Ishikawa (cell line): ENCODE measurements around the gene ARL6IP1.

Experiments used
- EP300 ChIP-seq: IDR thresholded peaks from 2 replicates; pipeline ENCODE4 v1.6.1; 2012; ENCODE audit warnings: borderline replicate concordance
- MAX ChIP-seq: IDR thresholded peaks from 2 replicates; pipeline ENCODE4 v1.6.1; 2012
- RAD21 ChIP-seq: IDR thresholded peaks from 2 replicates; pipeline ENCODE4 v1.6.1; 2012; ENCODE audit warnings: low read depth
- REST ChIP-seq: IDR thresholded peaks from 2 replicates; pipeline ENCODE4 v1.6.1; 2012; ENCODE audit warnings: low read depth, mild to moderate bottlenecking
- TAF1 ChIP-seq: IDR thresholded peaks from 2 replicates; pipeline ENCODE4 v1.6.1; 2012; ENCODE audit warnings: low read depth, mild to moderate bottlenecking
- TEAD4 ChIP-seq: IDR thresholded peaks from 2 replicates; pipeline ENCODE4 v1.6.1; 2012
- USF1 ChIP-seq: IDR thresholded peaks from 2 replicates; pipeline ENCODE4 v1.6.1; 2012
- YY1 ChIP-seq: IDR thresholded peaks from 2 replicates; pipeline ENCODE4 v1.6.1; 2012; ENCODE audit warnings: low read depth

GRCh38 chr16:18846416-18846815 lies 45.1 kb upstream of the ARL6IP1 start:
- no peak for TF ChIP-seq YY1
- no peak for TF ChIP-seq TAF1
- TF ChIP-seq MAX: no peak
- TF ChIP-seq REST: no peak
- TF ChIP-seq RAD21: no peak
- TF ChIP-seq TEAD4: no peak
- TF ChIP-seq USF1: no peak
- no peak for TF ChIP-seq EP300
